ENCODE data around the gene RHBG.

GRCh38 chr1:156418416-156419070, 49.5 kb downstream of the RHBG start:
- TF ChIP-seq CTCF (IDR thresholded peaks at IDR 0.05; ENCODE audit: poor library complexity) (no peak), EZH2 (IDR thresholded peaks at IDR 0.05; ENCODE audit: borderline replicate concordance) (no peak)

Measured in hepatocyte (in vitro differentiated cells).